Activated naive CD8-positive, alpha-beta T cell (primary cell): ENCODE results near the gene DNAH2.

Experiments
- H3K27ac Mint-ChIP-seq: one replicate; pipeline ENCODE4 v1.8.0; 2021; ENCODE audit warnings: mixed read lengths
- H3K27me3 Mint-ChIP-seq: one replicate; pipeline ENCODE4 v1.8.0; 2021; ENCODE audit warnings: mixed read lengths
- H3K36me3 Mint-ChIP-seq: one replicate; pipeline ENCODE4 v1.8.0; 2021; ENCODE audit warnings: mixed read lengths
- H3K4me1 Mint-ChIP-seq: one replicate; pipeline ENCODE4 v1.8.0; 2021; ENCODE audit warnings: low read depth, mixed read lengths
- H3K4me3 Mint-ChIP-seq: one replicate; pipeline ENCODE4 v1.8.0; 2021; ENCODE audit warnings: mild to moderate bottlenecking, mixed read lengths
- H3K9me3 Mint-ChIP-seq: one replicate; pipeline ENCODE4 v1.8.0; 2021; ENCODE audit warnings: low read depth, mixed read lengths

DNAH2 gene

GRCh38 chr17:7711051-7711755, 6.3 kb upstream of the DNAH2 start:
- no peaks in the 10 kb centered on the region for H3K9me3 Mint-ChIP-seq
- H3K4me3 Mint-ChIP-seq = no peak overlapping the region
- H3K27me3 Mint-ChIP-seq = peaks cover 21% of the 10 kb centered on the region
- H3K27ac Mint-ChIP-seq = no peak overlapping the region
- H3K36me3 Mint-ChIP-seq = peaks cover 3% of the 10 kb centered on the region
- peaks cover 16% of the 10 kb centered on the region for H3K4me1 Mint-ChIP-seq

GRCh38 chr17:7712111-7712771, 5.3 kb upstream of the DNAH2 start:
- no peak overlapping the region for H3K4me3 Mint-ChIP-seq
- no peak overlapping the region for H3K27ac Mint-ChIP-seq
- H3K9me3 Mint-ChIP-seq = no peaks in the 10 kb centered on the region
- peaks cover 3% of the 10 kb centered on the region for H3K36me3 Mint-ChIP-seq
- peaks cover 22% of the 10 kb centered on the region for H3K4me1 Mint-ChIP-seq
- peaks cover 21% of the 10 kb centered on the region for H3K27me3 Mint-ChIP-seq

- H3K36me3 Mint-ChIP-seq = peaks cover 3% of the 10 kb centered on the region
- H3K4me1 Mint-ChIP-seq = peaks cover 33% of the 10 kb centered on the region
- H3K27me3 Mint-ChIP-seq = peaks cover 28% of the 10 kb centered on the region
- H3K9me3 Mint-ChIP-seq = no peaks in the 10 kb centered on the region
- no peak overlapping the region for H3K27ac Mint-ChIP-seq
- H3K4me3 Mint-ChIP-seq = no peak overlapping the region
Observed at GRCh38 chr17:7713782-7714181, 3.8 kb upstream of the DNAH2 start.

GRCh38 chr17:7714721-7715594, 2.6 kb upstream of the DNAH2 start:
- H3K36me3 Mint-ChIP-seq = peaks cover 3% of the 10 kb centered on the region
- H3K9me3 Mint-ChIP-seq = no peaks in the 10 kb centered on the region
- no peak overlapping the region for H3K27ac Mint-ChIP-seq
- H3K4me1 Mint-ChIP-seq = peaks cover 31% of the 10 kb centered on the region
- no peak overlapping the region for H3K4me3 Mint-ChIP-seq
- peaks cover 29% of the 10 kb centered on the region for H3K27me3 Mint-ChIP-seq

GRCh38 chr17:7715936-7716886, 1.3 kb upstream of the DNAH2 start:
- Mint-ChIP-seq H3K4me3 (peak overlapping the region; percentile 74), H3K36me3 (peaks cover 3% of the 10 kb centered on the region), H3K27me3 (peaks cover 33% of the 10 kb centered on the region), H3K4me1 (peaks cover 22% of the 10 kb centered on the region), H3K9me3 (no peaks in the 10 kb centered on the region), H3K27ac (no peak overlapping the region)

- peaks cover 18% of the 10 kb centered on the region for H3K4me1 Mint-ChIP-seq
- H3K9me3 Mint-ChIP-seq = no peaks in the 10 kb centered on the region
- H3K36me3 Mint-ChIP-seq = no peaks in the 10 kb centered on the region
- H3K4me3 Mint-ChIP-seq = peak overlapping the region; percentile 80
- H3K27ac Mint-ChIP-seq = no peak overlapping the region
- peaks cover 31% of the 10 kb centered on the region for H3K27me3 Mint-ChIP-seq
Observed at GRCh38 chr17:7717756-7718350, 309 bp downstream of the DNAH2 start.

- Mint-ChIP-seq H3K4me1 (peaks cover 17% of the 10 kb centered on the region), H3K27me3 (peaks cover 31% of the 10 kb centered on the region), H3K27ac (no peak overlapping the region), H3K9me3 (no peaks in the 10 kb centered on the region), H3K4me3 (no peak overlapping the region), H3K36me3 (no peaks in the 10 kb centered on the region)
Observed at GRCh38 chr17:7719661-7720060, 2.1 kb downstream of the DNAH2 start.

GRCh38 chr17:7720125-7720524, 2.6 kb downstream of the DNAH2 start:
- Mint-ChIP-seq H3K4me1 (peaks cover 17% of the 10 kb centered on the region), H3K36me3 (no peaks in the 10 kb centered on the region), H3K9me3 (no peaks in the 10 kb centered on the region), H3K4me3 (no peak overlapping the region), H3K27me3 (peaks cover 31% of the 10 kb centered on the region), H3K27ac (no peak overlapping the region)

GRCh38 chr17:7721612-7722011, 4.1 kb downstream of the DNAH2 start:
- H3K4me1 Mint-ChIP-seq = peaks cover 13% of the 10 kb centered on the region
- no peaks in the 10 kb centered on the region for H3K36me3 Mint-ChIP-seq
- no peak overlapping the region for H3K27ac Mint-ChIP-seq
- no peak overlapping the region for H3K4me3 Mint-ChIP-seq
- peaks cover 28% of the 10 kb centered on the region for H3K27me3 Mint-ChIP-seq
- H3K9me3 Mint-ChIP-seq = no peaks in the 10 kb centered on the region

- Mint-ChIP-seq H3K27ac (no peak overlapping the region), H3K4me1 (no peaks in the 10 kb centered on the region), H3K36me3 (no peaks in the 10 kb centered on the region), H3K27me3 (peaks cover 17% of the 10 kb centered on the region), H3K4me3 (no peak overlapping the region), H3K9me3 (no peaks in the 10 kb centered on the region)
Observed at GRCh38 chr17:7727886-7728285, 10.3 kb downstream of the DNAH2 start.

- Mint-ChIP-seq H3K36me3 (no peaks in the 10 kb centered on the region), H3K27me3 (peaks cover 11% of the 10 kb centered on the region), H3K9me3 (no peaks in the 10 kb centered on the region), H3K27ac (no peak overlapping the region), H3K4me3 (no peak overlapping the region), H3K4me1 (no peaks in the 10 kb centered on the region)
Observed at GRCh38 chr17:7729816-7730215, 12.3 kb downstream of the DNAH2 start.

- no peaks in the 10 kb centered on the region for H3K9me3 Mint-ChIP-seq
- H3K27ac Mint-ChIP-seq = no peak overlapping the region
- H3K4me3 Mint-ChIP-seq = no peak overlapping the region
- H3K36me3 Mint-ChIP-seq = no peaks in the 10 kb centered on the region
- H3K4me1 Mint-ChIP-seq = no peaks in the 10 kb centered on the region
- H3K27me3 Mint-ChIP-seq = peaks cover 2% of the 10 kb centered on the region
Observed at GRCh38 chr17:7732981-7733539, 15.5 kb downstream of the DNAH2 start.

- H3K27ac Mint-ChIP-seq = no peak overlapping the region
- peaks cover 11% of the 10 kb centered on the region for H3K27me3 Mint-ChIP-seq
- no peak overlapping the region for H3K4me3 Mint-ChIP-seq
- no peaks in the 10 kb centered on the region for H3K36me3 Mint-ChIP-seq
- no peaks in the 10 kb centered on the region for H3K4me1 Mint-ChIP-seq
- H3K9me3 Mint-ChIP-seq = no peaks in the 10 kb centered on the region
Observed at GRCh38 chr17:7737601-7738000, 20.1 kb downstream of the DNAH2 start.

- Mint-ChIP-seq H3K9me3 (no peaks in the 10 kb centered on the region), H3K27ac (no peak overlapping the region), H3K36me3 (no peaks in the 10 kb centered on the region), H3K4me3 (no peak overlapping the region), H3K4me1 (no peaks in the 10 kb centered on the region), H3K27me3 (peaks cover 14% of the 10 kb centered on the region)
Observed at GRCh38 chr17:7739746-7740145, 22.2 kb downstream of the DNAH2 start.
